Measurements from ENCODE around the gene NRL.

NRL gene

GRCh38 chr14:24098229-24098926 lies 16.4 kb downstream of the NRL start:
- no peak for DNase-seq

GRCh38 chr14:24096545-24097181 lies 18.1 kb downstream of the NRL start:
- no peak for DNase-seq

GRCh38 chr14:24095271-24096068 lies 19.3 kb downstream of the NRL start:
- no peak for DNase-seq

- DNase-seq, result no peak
Measured at GRCh38 chr14:24094841-24095270, 19.9 kb downstream of the NRL start.

- peak; percentile 69 for DNase-seq
Measured at GRCh38 chr14:24093901-24094840, 20.6 kb downstream of the NRL start, which contains the start of gene PCK2. Gene PCK2, plus strand, starts transcription at chr14:24094311. Its CDS starts 95 bp downstream, at chr14:24094406.

GRCh38 chr14:24093207-24093900 lies 21.4 kb downstream of the NRL start:
- DNase-seq, result no peak

GRCh38 chr14:24092505-24093206 lies 22.1 kb downstream of the NRL start:
- no peak for DNase-seq

- DNase-seq, result no peak
Measured at GRCh38 chr14:24092110-24092504, 22.6 kb downstream of the NRL start.

- no peak for DNase-seq
Measured at GRCh38 chr14:24089890-24090289, 24.9 kb downstream of the NRL start.

- DNase-seq, result no peak
Measured at GRCh38 chr14:24088095-24088494, 26.7 kb downstream of the NRL start.

GRCh38 chr14:24087004-24087403 lies 27.7 kb downstream of the NRL start:
- DNase-seq, result no peak

GRCh38 chr14:24086193-24086955 lies 28.4 kb downstream of the NRL start:
- no peak for DNase-seq

- DNase-seq, result no peak
Measured at GRCh38 chr14:24085215-24085614, 29.5 kb downstream of the NRL start.

GRCh38 chr14:24084440-24084839 lies 30.3 kb downstream of the NRL start:
- DNase-seq, result no peak

GRCh38 chr14:24083462-24083861 lies 31.3 kb downstream of the NRL start:
- no peak for DNase-seq

GRCh38 chr14:24082411-24083080 lies 32.2 kb downstream of the NRL start:
- no peak for DNase-seq

- DNase-seq, result no peak
Measured at GRCh38 chr14:24081739-24082211, 33.0 kb downstream of the NRL start.

GRCh38 chr14:24080888-24081738 lies 33.6 kb downstream of the NRL start:
- peak; percentile 64 for DNase-seq

- no peak for DNase-seq
Measured at GRCh38 chr14:24080142-24080530, 34.6 kb downstream of the NRL start.

All from activated gamma-delta T cell treated with Interleukin-2 at 50 U/mL for 16 hours (primary cell).